ENCODE data around the gene SH3RF1. TPM values are rescaled to one million over a fixed set of nuclear protein-coding genes. Genes with fewer than 3 reads are reported as not detected.

Gene SH3RF1
- total RNA-seq, 1 experiment from 2014 or later: 59.5 TPM

- no peak for TF ChIP-seq ZBTB33 (IDR thresholded peaks at IDR 0.05; ENCODE audit: extremely low read depth, insufficient replicate concordance, low read length)
Measured at GRCh38 chr4:169144061-169144600, 126.6 kb downstream of the SH3RF1 start (continued).

GRCh38 chr4:169143335-169143734, 127.4 kb downstream of the SH3RF1 start:
- POLR2A ChIA-PET: no interaction called here
- no peak for ATAC-seq
- no peaks in the 10 kb centered on the region for H3K36me3 ChIP-seq (ENCODE audit: control insufficient read depth in 1 of 2, insufficient read depth in 2 of 2, low read length in 2 of 2)
- TF ChIP-seq RAD21 (IDR thresholded peaks at IDR 0.05; ENCODE audit: low read depth): no peak
- no peak for TF ChIP-seq EZH2 (IDR thresholded peaks at IDR 0.05)
- no peak for TF ChIP-seq REST (IDR thresholded peaks at IDR 0.05; ENCODE audit: low read depth)
- no peak for TF ChIP-seq MAX (IDR thresholded peaks at IDR 0.05)
- no peak for TF ChIP-seq ZFX (IDR thresholded peaks at IDR 0.05)
- TF ChIP-seq POLR2AphosphoS5 (IDR thresholded peaks at IDR 0.05; ENCODE audit: low read depth, low read length): no peak
- TF ChIP-seq CBX3 (IDR thresholded peaks at IDR 0.05; ENCODE audit: low read depth): no peak
- TF ChIP-seq EGR1 (IDR thresholded peaks at IDR 0.05; ENCODE audit: low read depth): no peak
- no peak for TF ChIP-seq JUND (IDR thresholded peaks at IDR 0.05)
- no peak for TF ChIP-seq SRF (IDR thresholded peaks at IDR 0.05; ENCODE audit: low read depth)
- no peak for TF ChIP-seq ZNF274 (IDR thresholded peaks at IDR 0.05; ENCODE audit: low read depth, low read length)
- TF ChIP-seq TCF7L2 (IDR thresholded peaks at IDR 0.05; ENCODE audit: borderline replicate concordance, extremely low read depth, insufficient read depth, insufficient read length): no peak
- TF ChIP-seq POLR2A (IDR thresholded peaks at IDR 0.05; ENCODE audit: borderline replicate concordance, extremely low read depth, insufficient read depth, insufficient read length): no peak
- no peak for TF ChIP-seq CTCF (IDR thresholded peaks at IDR 0.05 in 2 of 3, conservative IDR thresholded peaks at IDR 0.05 in 1 of 3; ENCODE audit: borderline replicate concordance in 1 of 3, insufficient read depth in 1 of 3, low read depth in 2 of 3, low read length in 2 of 3)
- TF ChIP-seq ATF3 (IDR thresholded peaks at IDR 0.05): no peak
- no peak for TF ChIP-seq EZH2phosphoT487 (IDR thresholded peaks at IDR 0.05; ENCODE audit: borderline replicate concordance)

More at GRCh38 chr4:169143335-169143734, 127.4 kb downstream of the SH3RF1 start:
- Histone ChIP-seq H3K27ac (ENCODE audit: low read depth, low read length) (no peak overlapping the region), H4K20me1 (ENCODE audit: insufficient read depth) (no peaks in the 10 kb centered on the region), H3K4me1 (ENCODE audit: control insufficient read depth in 1 of 2, insufficient read depth in 2 of 2, low read length in 2 of 2) (peaks cover 12 to 19% of the 10 kb centered on the region in 2 experiments), H3K27me3 (ENCODE audit: insufficient read depth, low read length) (no peaks in the 10 kb centered on the region), H3K9me3 (ENCODE audit: control insufficient read depth in 1 of 2, insufficient read depth in 1 of 2, low read depth in 1 of 2, low read length in 2 of 2) (no peaks in the 10 kb centered on the region), H3K9me2 (ENCODE audit: insufficient read depth) (no peaks in the 10 kb centered on the region), H3K79me2 (ENCODE audit: insufficient read depth, low read length) (peaks cover 8% of the 10 kb centered on the region), H3K9ac (ENCODE audit: low read length) (no peak overlapping the region), H3K4me3 (replicated peaks in 1 of 2; ENCODE audit: low read depth in 1 of 2, low read length in 2 of 2) (no peak overlapping the region), H3K4me2 (ENCODE audit: low read length) (no peak overlapping the region), H2AFZ (ENCODE audit: low read depth, low read length, poor library complexity, severe bottlenecking) (no peak overlapping the region)
- no TSS peak for BruUV-seq (replicated peaks)
- CTCF ChIA-PET: no interaction called here
- no peak for DNase-seq (ENCODE audit: low read depth, low spot score)
- intact Hi-C loops (cut with micrococcal nuclease): no loop called here
- RAD21 ChIA-PET (ENCODE audit: low non-redundant PET in 1 of 2, low total read pairs in 2 of 2, uncharacterized antibody in 2 of 2, unreplicated experiment in 2 of 2): no interaction called here
